ENCODE measurements around the gene PCDHA5.
"Not testable (repeated sequence)": the region's sequence is repeated elsewhere in the genome, so short reads cannot be mapped to it uniquely, and the experiment has no call there.

PCDHA5 gene

DNA sequence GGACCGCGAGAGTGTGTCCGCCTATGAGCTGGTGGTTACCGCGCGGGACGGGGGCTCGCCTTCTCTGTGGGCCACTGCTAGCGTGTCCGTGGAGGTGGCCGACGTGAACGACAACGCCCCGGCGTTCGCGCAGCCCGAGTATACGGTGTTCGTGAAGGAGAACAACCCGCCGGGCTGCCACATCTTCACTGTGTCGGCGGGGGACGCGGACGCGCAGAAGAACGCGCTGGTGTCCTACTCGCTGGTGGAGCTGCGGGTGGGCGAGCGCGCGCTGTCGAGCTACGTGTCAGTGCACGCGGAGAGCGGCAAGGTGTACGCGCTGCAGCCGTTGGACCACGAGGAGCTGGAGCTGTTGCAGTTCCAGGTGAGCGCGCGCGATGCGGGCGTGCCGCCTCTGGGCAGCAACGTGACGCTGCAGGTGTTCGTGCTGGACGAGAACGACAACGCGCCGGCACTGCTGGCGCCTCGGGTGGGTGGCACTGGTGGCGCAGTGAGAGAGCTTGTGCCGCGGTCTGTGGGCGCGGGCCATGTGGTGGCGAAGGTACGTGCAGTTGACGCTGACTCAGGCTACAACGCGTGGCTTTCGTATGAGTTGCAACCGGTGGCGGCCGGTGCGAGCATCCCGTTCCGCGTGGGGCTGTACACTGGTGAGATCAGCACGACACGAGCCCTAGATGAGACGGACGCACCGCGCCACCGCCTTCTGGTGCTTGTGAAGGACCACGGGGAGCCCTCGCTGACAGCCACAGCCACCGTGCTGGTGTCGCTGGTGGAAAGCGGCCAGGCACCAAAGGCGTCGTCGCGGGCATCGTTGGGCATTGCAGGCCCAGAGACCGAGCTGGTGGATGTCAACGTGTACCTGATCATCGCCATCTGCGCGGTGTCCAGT, 14.5 kb downstream of the PCDHA5 start:
- TF ChIP-seq, protein P1, sequence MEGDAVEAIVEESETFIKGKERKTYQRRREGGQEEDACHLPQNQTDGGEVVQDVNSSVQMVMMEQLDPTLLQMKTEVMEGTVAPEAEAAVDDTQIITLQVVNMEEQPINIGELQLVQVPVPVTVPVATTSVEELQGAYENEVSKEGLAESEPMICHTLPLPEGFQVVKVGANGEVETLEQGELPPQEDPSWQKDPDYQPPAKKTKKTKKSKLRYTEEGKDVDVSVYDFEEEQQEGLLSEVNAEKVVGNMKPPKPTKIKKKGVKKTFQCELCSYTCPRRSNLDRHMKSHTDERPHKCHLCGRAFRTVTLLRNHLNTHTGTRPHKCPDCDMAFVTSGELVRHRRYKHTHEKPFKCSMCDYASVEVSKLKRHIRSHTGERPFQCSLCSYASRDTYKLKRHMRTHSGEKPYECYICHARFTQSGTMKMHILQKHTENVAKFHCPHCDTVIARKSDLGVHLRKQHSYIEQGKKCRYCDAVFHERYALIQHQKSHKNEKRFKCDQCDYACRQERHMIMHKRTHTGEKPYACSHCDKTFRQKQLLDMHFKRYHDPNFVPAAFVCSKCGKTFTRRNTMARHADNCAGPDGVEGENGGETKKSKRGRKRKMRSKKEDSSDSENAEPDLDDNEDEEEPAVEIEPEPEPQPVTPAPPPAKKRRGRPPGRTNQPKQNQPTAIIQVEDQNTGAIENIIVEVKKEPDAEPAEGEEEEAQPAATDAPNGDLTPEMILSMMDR (conservative IDR thresholded peaks at IDR 0.05): no peak
- no peak overlapping the region for H3K27ac ChIP-seq

GRCh38 chr5:140840978-140841962, 19.9 kb downstream of the PCDHA5 start, which contains the start of gene PCDHA8:
PCDHA8 (plus strand) TSS chr5:140841187; CDS start chr5:140841322, 135 bp downstream.
- TF ChIP-seq, protein P1 (conservative IDR thresholded peaks at IDR 0.05): peak; percentile 40

GRCh38 chr5:140842798-140843733, 21.7 kb downstream of the PCDHA5 start:
- H3K27ac ChIP-seq: no peak overlapping the region
- TF ChIP-seq, protein P1 (conservative IDR thresholded peaks at IDR 0.05): no peak

More at GRCh38 chr5:140840978-140841962, 19.9 kb downstream of the PCDHA5 start, which contains the start of gene PCDHA8:
- H3K27ac ChIP-seq: no peak within 1 kb of the TSS

- H3K27ac ChIP-seq: not testable (repeated sequence)
Observed at GRCh38 chr5:140848139-140849102, 27.0 kb downstream of the PCDHA5 start, which contains the start of gene PCDHA9. PCDHA9 (plus strand) TSS chr5:140848382; CDS start chr5:140848496, 114 bp downstream.

GRCh38 chr5:140849831-140850634, 28.6 kb downstream of the PCDHA5 start:
- H3K27ac ChIP-seq: not testable (repeated sequence)

- no peak within 1 kb of the TSS for H3K27ac ChIP-seq
- TF ChIP-seq, protein P1 (conservative IDR thresholded peaks at IDR 0.05): no peak
Observed at GRCh38 chr5:140855772-140856674, 34.6 kb downstream of the PCDHA5 start, which contains the start of gene PCDHA10. PCDHA10 (plus strand) TSS chr5:140855897; CDS start chr5:140856049, 152 bp downstream.

Measured in VCaP (cell line).